Stimulated activated CD4-positive, alpha-beta T cell treated with anti-CD3 and anti-CD28 coated beads, Interleukin-2, amount 100 ng/mL, for 4 hours (primary cell): Measurements from ENCODE around the gene PNMA8B.

Experiments used
- DNase-seq: peaks from one replicate; pipeline ENCODE4 v3.0.0-alpha.2; 2020; ENCODE audit warnings: low read depth

The PNMA8B gene

GRCh38 chr19:46487802-46488445 lies 7.7 kb downstream of the PNMA8B start:
- DNase-seq: peak; percentile 58

- no peak for DNase-seq
Observed at GRCh38 chr19:46487178-46487801, 8.4 kb downstream of the PNMA8B start.

DNA sequence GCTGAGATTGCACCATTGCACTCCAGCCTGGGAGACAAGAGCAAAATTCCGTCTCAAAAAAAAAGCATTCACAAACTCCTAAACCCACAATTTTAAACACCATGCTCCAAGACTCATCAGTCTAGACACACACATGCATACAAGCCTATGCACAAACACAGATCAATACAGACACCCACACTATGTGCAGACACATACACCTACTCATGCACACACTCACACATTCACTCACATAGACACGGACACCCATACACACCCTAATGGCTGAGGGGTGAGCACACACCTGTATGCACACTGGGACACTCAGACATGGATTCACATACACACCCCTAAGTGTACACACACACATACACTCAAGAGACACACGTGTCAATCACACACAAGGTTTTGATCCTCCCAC lies 9.3 kb downstream of the PNMA8B start:
- DNase-seq: no peak

DNA sequence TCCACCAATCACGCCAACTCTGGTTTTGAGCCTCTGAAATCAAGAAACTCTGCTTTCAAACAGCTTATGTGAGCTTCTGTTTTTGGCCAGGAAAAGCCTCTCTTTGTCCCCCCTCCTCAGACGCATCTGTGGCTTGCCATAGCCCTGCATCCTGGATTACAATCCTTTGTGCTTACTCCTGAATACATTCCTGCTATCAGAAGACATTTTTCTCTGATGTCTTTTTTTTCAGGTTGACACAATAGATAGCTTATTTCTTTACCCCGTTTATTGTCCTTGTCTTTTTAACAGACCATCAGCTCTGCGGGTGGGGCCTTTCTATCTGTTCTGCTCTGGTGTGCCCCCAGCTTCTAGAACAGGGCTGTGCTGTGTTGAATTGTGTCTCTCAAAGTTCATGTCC lies 11.0 kb downstream of the PNMA8B start:
- DNase-seq: no peak

- no peak for DNase-seq
Observed at GRCh38 chr19:46482631-46483030, 13.0 kb downstream of the PNMA8B start.

DNA sequence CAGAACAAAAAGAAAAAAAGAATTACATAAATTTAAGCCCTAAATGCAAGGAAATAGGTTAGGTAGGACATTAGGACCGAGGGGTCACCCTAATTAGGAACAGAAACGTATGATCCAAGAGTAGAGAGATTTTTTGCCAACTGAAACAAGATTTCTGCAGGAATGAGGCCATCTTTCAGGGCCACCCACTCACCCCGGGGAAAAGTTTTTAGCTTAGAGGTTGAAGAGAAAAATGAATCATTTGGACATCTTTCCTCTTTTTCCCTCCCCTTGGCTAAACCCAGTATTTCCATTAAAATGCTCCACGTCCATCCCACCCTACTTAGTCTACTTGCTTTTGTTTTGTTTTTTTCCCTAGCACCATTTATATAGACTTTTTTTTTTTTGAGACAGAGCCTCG lies 13.7 kb downstream of the PNMA8B start:
- DNase-seq: no peak

DNA sequence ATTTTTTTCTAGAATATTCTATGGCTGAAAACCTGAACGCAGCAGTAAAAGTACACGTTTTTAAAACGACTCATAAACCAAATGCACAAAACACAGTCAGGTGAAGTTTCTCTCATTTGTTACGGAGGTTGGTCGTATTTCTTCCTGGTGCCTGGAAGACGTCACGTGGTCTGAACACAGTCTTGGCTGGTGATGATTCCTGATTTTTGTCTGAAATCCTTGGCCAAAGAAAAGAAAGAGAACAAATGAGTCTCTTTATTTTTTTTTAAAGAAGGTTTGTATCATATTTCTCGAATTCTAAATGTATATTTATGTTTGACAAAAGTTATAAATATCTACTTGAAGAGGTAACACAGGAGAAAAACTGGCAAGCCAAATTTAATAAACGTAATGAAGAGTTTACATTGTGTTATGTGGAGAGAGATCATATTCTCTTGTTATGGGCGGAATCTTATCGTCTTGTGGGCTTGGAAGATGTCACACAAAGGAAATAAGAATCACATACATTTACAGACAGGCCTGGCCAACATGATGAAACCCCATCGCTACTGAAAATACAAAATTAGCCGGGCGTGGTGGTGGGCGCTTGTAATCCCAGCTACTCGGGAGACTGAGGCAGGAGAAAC lies 14.3 kb downstream of the PNMA8B start:
- DNase-seq: no peak

- no peak for DNase-seq
Observed at GRCh38 chr19:46480415-46480814, 15.3 kb downstream of the PNMA8B start.

DNA sequence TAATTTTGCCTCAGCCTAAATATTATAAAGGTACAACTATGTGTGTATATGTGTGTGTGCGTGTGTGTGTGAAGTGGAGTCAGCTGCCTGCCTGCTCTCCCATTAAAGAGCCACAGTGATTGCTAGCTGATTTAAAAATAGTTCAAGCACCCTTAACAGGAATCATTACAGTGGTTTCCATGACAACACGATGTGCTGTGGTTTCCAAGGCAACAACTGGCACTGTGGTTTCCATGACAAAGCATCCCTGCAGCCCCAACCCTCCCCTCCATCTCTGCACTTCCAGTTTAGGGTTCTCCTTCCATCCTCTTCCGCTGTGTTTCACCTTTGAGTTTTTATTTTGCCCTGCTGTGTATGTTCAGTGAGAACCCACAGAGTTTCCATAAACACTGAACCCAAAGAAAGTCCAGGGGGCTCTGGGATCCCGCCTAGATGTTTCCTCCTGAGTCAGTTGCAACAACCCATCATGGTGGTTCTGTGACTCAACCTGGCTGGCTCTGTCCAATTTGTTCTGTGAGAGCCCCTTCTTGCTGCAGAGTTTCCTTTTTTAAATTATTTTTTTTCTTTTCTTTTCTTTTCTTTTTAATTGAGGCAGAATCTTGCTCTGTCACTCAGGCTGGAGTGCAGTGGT lies 17.2 kb downstream of the PNMA8B start:
- no peak for DNase-seq

DNA sequence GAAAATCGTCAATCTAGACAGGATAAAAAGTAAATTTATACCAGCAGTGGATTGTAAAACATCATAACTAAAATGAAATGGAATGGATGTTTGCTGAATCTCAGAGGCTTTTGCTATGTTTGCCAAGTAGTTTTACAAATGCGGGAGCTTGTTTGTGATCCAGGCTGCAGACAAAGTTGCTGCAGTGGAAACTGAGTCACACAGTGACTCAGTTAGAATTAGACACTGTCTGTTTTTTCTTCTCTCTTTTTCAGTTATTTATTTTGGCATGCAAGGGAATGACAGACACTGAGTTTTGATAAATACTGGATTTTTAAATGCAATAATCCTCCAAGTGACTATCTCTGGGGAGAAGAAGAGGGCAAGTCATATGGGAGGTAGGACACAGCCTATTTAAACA lies 19.7 kb downstream of the PNMA8B start:
- no peak for DNase-seq

- DNase-seq: no peak
Observed at GRCh38 chr19:46474211-46474610, 21.5 kb downstream of the PNMA8B start.

DNA sequence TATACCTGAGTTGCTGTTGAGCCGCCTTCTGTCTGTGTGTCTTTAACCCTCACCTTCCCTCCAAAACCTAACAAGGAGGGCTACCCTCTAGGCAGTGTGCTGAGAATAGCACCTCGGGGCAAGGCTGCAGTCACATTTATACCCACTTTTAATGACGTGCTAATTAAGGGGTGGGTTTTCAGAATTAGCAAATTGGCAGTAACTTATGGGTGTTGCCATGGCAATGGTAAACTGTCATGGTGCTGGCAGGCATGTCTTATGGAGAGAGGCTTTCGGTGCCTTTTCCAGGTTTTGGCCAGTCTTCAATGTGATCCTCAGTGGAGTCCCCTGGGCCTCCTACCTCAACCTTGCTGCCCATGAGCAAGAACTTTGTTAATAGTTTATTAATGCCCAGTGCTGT lies 23.1 kb downstream of the PNMA8B start:
- no peak for DNase-seq

- no peak for DNase-seq
Observed at GRCh38 chr19:46471811-46472543, 23.7 kb downstream of the PNMA8B start.

GRCh38 chr19:46471116-46471733 lies 24.4 kb downstream of the PNMA8B start, which contains the start of gene PNMA8A:
Gene PNMA8A (minus strand): TSS chr19:46471563. CDS start chr19:46471035, 528 bp downstream.
- no peak for DNase-seq

DNA sequence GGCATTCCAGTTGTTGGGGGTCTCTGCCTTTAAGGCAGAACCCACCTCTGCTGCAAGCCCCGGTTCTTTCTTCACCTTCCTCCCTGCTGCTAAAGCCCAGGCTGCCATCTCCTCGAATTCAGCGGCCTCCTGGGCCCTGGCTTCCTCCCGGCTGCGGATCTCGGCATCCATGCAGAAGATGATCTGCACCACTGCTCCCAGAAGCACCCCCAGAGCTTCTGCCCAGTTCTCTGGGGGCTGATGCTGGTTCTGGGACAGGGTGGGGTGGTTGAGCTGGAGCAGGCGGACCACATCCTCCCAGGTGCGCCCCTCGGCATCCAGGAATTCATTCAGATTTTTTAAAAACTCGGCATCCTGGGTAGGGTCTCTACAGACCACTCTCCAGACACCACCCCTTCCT lies 25.3 kb downstream of the PNMA8B start:
- no peak for DNase-seq

DNA sequence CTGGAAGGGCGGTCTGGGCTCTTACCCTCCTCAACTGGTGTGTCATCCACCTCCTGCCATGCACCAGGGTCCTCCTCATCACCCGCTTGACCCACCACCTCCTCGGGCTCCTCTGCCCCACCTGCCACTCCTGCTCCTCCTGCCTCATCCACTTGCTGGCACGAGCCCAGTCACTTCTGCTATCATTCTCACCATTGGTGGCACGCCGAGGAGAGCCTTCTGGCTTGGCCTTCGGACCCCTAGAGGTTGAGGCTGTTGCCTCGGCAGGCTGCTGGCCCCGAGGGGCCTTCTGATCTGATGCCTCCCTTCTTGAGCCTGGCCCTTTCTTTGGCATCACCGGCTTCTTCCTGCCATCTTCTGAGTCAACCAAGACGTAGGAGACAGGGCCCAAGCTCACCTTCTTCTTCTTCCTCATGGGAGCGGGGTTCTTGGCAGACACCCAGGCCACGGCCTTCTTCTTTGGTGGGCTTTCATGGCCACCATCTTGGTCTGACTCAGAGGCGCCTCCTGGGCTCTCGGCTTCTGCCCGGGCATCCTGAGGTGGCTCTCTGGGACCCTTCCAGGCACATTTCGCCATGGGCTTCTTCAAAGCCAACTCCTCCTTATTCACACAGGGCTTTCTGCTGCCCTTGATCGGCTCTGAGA lies 26.0 kb downstream of the PNMA8B start:
- no peak for DNase-seq

DNA sequence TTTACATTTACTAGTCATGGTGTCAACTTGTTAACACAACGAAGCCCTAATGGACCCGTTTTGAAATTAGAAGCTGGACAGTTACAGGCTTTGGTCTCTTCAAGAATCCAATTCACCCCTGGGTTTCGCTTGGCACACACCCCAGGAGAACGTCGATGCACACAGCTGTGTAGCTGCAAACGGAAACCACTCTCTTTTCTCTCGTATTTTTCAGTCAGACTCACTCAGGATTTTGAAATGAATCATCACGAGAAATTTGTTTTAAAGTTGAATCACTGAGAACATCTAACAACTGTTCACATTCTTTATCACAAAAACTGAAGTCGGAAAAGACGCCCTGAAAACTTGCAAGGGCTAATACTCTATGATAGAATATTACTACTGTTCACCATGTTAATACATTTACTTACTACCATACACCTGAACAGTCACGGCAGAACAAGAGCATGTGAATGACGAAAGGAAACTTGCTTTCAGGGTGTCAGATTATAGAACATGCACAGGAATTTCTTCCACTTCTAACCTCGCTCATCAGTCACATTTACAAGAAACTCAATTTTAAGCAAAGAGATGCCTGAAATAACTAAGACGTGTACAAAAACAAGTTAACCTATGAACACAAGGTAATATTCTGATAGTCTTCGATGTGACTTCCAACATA lies 29.0 kb downstream of the PNMA8B start:
- DNase-seq: no peak

- no peak for DNase-seq
Observed at GRCh38 chr19:46463516-46463915, 32.2 kb downstream of the PNMA8B start.

- DNase-seq: no peak
Observed at GRCh38 chr19:46461537-46461936, 34.1 kb downstream of the PNMA8B start.

DNA sequence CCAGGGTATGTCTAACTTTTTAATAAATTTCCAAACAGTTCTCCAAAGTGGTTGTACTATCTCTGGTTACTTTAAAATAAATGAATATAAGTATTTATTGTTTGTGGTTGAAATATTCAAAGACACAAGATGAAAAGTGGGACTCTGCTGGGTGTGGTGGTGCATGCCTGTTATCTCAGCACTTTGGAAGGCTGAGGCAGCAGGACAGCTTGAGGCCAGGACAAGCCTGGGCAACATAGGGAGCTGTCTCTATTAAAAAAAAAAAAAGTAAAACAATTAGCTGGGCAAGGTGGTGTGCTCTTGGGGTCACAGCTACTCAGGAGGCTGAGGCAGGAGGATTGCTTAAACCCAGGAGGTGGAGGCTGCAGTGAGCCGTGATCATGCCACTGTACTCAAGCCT lies 34.7 kb downstream of the PNMA8B start:
- no peak for DNase-seq

DNA sequence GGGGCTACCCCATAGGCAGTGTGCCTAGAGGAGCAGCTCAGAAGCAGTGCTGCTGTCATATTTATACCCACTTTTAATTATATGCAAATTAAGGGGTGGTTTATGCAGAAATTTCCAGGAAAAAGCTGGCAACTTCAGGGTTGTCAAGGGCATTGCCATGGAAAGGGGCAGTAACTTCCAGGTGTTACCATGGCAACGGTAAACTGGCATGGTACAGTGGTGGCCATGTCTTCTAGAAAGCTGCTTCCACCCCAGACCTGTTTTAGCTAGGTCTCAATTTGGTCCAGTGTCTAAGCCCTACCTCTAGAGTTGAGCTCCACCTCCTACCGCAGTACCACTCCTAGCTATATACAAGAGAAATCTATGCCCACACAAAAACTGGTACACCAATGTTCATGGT lies 35.6 kb downstream of the PNMA8B start:
- no peak for DNase-seq
